ENCODE data around the gene MTERF2. TPM values are rescaled to one million over a fixed set of nuclear protein-coding genes. Genes with fewer than 3 reads are reported as not detected.

MTERF2 gene
- total RNA-seq, 1 experiment from 2014 or later: 8.7 TPM

- no peak for DNase-seq (ENCODE audit: low spot score)
Observed at GRCh38 chr12:106994579-106995220, 7.8 kb upstream of the MTERF2 start.

DNA sequence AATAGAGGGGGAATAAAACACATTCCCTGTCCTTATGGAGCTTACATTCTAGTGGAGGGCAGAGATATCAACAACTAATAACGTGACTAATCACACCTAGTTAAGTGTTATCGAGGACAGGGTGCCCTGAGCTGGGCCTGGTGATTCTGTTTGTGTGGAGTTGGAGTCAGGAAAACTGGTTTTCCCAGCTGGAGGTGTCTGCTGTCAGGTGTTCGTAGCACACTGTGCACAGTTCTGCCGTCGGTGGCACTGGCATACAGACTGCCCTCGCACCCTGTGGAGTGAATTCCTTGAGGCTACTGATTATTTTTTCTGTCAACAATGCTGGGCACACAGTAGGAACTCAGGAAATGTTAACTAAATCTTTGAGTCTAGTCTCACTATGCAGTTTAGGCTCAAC lies 900 bp upstream of the MTERF2 start:
- no peak for DNase-seq (ENCODE audit: low spot score)

DNA sequence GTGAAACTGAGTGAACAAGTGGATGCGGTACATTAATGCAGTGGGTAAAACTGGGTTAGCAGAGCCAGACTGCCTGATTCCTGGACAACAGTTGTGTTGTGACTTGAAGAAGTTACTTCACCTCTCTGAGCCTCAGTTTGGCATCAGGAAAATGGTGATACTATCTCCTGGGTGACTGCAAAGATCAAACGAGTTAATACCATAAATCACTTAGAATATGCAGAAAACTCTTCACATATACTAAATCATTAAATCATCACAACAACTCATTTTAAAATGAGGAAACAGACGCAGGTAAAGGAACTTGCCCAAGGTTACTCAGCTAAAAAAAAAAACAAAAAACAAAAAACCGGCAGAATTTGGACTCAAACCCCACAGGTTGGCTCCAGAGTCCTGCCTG lies 811 bp downstream of the MTERF2 start:
- DNase-seq (ENCODE audit: low spot score): no peak

DNA sequence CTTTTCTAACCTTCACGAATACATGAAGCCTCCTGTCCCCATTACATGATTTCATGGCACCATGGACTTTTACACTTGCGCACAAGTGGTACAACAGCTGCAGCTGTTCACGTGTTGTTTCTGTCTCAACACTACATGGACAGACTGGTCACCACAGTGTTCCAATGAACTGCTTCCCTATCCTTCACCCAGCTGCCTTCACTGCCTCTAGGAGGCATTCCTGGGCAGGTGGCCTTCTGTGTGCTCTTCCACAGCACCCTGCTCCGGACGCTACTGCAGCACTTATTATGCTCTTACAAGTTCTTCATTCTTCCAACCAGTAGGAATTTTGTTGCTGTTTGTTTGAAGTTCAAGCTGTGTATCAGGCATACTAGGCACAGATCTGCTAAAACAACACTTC lies 1.5 kb downstream of the MTERF2 start:
- DNase-seq (ENCODE audit: low spot score): no peak

DNA sequence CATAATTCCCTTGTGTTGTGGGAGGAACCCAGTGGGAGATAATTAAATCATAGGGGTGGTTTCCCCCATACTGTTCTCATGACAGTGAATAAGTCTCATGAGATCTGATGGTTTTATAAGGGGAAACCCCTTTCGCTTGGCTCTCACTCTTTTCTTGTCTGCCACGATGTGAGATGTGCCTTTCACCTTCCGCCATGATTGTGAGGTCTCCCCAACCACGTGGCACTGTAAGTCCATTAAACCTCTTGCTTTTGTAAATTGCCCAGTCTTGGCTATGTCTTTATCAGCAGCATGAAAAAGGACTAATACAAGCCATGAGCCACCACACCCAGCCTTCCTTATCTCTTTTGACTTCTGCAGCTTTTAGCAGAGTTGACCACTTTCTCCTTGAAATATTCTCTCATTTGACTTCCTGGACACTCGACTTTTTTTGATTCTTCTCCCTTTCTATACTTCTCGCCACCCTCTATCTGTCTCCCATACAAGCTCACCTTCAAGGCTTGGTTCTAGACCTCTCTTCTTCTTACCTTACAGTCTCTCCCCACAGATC lies 2.3 kb downstream of the MTERF2 start:
- no peak for DNase-seq (ENCODE audit: low spot score)

GRCh38 chr12:106982229-106982628 lies 4.7 kb downstream of the MTERF2 start:
- no peak for DNase-seq (ENCODE audit: low spot score)

GRCh38 chr12:106981788-106982187 lies 5.2 kb downstream of the MTERF2 start:
- no peak for DNase-seq (ENCODE audit: low spot score)

GRCh38 chr12:106980944-106981343 lies 6.0 kb downstream of the MTERF2 start:
- DNase-seq (ENCODE audit: low spot score): no peak

DNA sequence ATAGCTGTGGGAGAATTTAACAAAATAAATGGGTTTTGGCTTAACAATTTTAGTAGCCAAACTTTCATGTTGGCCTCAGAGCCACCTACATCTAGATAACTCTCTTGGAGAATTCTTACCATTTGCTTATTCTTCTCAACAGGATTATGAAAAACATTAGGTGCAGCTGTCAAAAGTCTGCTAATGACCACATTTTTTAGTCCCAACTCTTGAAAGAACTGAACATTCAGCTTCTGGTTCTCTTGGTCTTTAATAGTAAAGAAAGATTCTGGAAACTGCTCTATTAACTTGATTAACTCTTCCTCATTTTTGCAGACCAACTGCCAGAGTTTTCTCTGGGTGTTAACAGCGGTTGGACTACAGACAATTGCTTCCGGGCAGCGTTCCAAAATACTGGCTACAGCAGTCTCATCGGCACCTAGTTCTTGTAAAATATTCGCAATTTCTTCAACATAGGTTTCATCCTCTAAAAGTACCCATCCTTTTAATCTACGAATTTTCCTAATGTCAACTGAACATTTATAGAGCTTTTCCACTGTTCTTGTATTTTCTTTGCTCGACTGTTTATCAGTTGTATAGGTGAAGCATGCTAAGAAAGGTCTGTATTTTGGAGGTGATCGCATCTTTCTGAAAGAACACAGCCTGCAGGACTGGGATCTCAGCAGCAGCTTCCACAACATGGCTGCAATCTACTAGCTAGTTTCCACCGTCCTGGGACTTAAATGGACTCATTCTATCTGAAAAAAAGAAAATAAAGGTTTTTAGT lies 8.7 kb downstream of the MTERF2 start:
- no peak for DNase-seq (ENCODE audit: low spot score)

GRCh38 chr12:106976668-106977067 lies 10.3 kb downstream of the MTERF2 start:
- DNase-seq (ENCODE audit: low spot score): no peak

- DNase-seq (ENCODE audit: low spot score): no peak
Observed at GRCh38 chr12:106975993-106976658, 10.8 kb downstream of the MTERF2 start.

- DNase-seq (ENCODE audit: low spot score): no peak
Observed at GRCh38 chr12:106975098-106975497, 11.8 kb downstream of the MTERF2 start.

DNA sequence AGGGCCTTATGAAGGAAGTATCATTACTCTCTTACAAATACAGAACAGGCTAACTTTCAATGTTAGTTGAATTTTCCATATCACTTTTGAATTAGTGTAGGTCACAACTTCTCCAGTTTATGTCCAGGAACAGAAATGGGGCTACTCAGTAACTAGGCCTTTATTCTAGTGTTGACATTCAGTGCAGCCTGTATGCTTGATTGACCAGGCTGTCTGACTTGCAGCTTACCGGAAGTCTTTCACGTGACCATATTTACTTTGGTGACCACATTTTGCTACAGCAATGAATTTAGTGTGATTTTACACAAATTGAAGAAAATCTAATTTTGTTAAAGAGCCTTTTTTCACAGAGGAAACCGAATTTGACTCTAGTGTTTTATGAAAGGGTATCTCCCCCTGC lies 12.4 kb downstream of the MTERF2 start:
- DNase-seq (ENCODE audit: low spot score): no peak

DNA sequence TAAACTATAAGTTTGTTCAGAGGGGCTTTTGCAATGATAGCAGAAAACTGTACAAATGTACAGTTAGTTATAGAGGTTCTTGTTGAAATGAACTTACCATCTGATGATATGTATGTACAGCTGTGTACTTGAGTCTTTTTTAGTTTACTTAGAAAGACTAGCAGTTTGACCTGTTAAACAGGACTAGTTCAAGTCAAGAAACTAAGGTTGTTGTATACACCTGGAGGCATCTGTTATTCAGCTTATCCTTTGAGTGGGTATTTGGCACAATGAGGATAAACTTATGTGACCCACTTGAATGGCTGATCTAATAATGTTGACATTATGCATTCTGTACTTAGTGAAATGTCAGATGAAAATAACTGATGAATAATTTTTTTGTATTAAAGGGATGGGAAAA lies 13.4 kb downstream of the MTERF2 start:
- DNase-seq (ENCODE audit: low spot score): no peak

GRCh38 chr12:106971065-106971464 lies 15.9 kb downstream of the MTERF2 start:
- no peak for DNase-seq (ENCODE audit: low spot score)

DNA sequence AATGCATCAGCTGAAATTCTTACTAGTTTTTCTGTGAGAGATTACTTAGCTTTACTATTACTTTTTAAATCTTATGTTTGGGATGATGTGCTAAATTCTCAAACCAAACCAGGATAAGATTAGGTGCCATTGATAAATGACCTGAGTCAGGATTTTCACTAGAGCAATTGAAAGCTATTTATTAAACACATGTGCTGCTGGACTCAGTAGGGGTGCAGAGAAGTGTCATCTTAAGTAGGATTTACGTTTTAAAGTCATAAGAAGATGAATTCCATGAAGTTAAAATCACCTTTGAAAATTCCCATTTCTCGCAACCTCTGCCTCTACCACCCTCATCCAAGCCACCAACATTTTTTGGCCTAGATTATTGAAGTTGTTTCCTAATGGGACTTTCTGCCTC lies 22.4 kb downstream of the MTERF2 start:
- DNase-seq (ENCODE audit: low spot score): no peak

DNA sequence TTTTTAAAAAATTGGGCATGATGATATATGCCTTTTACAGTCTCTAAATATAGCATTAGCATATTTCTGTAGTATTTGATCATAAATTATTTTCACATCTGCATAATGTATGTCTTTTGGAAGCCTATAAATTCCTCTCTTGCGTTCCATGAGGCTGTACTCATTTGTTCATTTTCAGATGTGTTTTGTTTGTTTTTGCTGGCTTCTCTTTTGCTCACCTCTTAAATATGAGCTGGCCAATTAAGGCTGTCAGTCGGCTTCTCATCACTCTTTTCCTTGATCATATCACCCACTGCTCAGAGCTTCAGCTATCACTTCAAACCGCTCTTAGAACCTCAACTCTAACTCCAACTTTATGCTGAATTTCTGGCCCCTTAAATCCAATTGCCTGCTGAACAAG lies 24.7 kb downstream of the MTERF2 start:
- DNase-seq (ENCODE audit: low spot score): no peak

GRCh38 chr12:106960443-106960842 lies 26.5 kb downstream of the MTERF2 start:
- DNase-seq (ENCODE audit: low spot score): no peak

GRCh38 chr12:106957583-106957982 lies 29.4 kb downstream of the MTERF2 start:
- DNase-seq (ENCODE audit: low spot score): no peak

GRCh38 chr12:106956048-106956578 lies 30.8 kb downstream of the MTERF2 start:
- peak; percentile 53 for DNase-seq (ENCODE audit: low spot score)

- peak; percentile 93 for DNase-seq (ENCODE audit: low spot score)
Observed at GRCh38 chr12:106955377-106956047, 31.4 kb downstream of the MTERF2 start, which contains the start of gene TMEM263. Gene TMEM263 (plus strand): TSS chr12:106955907. CDS start chr12:106967117, 11,210 bp downstream.

Data from H4 (cell line).